Measurements from ENCODE around the gene CDK2.
"Not testable (repeated sequence)": the region's sequence is repeated elsewhere in the genome, so short reads cannot be mapped to it uniquely, and the experiment has no call there.

CDK2 gene

GRCh38 chr12:55972911-55973598 is 6.4 kb downstream of the CDK2 start:
- in situ Hi-C loops (cut with HindIII; ENCODE audit: low pct_unique_long_range_greater_than_20kb, low sequenced_read_pairs): no loop called here
- DNase-seq (ENCODE audit: low read depth in 1 of 2, low spot score in 1 of 2): no peak
- no peak for TF ChIP-seq JUND (IDR thresholded peaks at IDR 0.05; ENCODE audit: low read depth)

- no peak for TF ChIP-seq JUND (IDR thresholded peaks at IDR 0.05; ENCODE audit: low read depth)
- in situ Hi-C loops (cut with HindIII; ENCODE audit: low pct_unique_long_range_greater_than_20kb, low sequenced_read_pairs): no loop called here
- peak; percentile 98 to 100 for DNase-seq (ENCODE audit: low read depth in 1 of 2, low spot score in 1 of 2)
These were observed 7.1 kb downstream of the CDK2 start, which contains the start of gene RAB5B for GRCh38 chr12:55973599-55974307. Gene RAB5B, plus strand, starts transcription at chr12:55974078. Its CDS starts 12,883 bp downstream, at chr12:55986961.

GRCh38 chr12:55974308-55974730 is 7.7 kb downstream of the CDK2 start:
- TF ChIP-seq JUND (IDR thresholded peaks at IDR 0.05; ENCODE audit: low read depth): no peak
- DNase-seq (ENCODE audit: low read depth in 1 of 2, low spot score in 1 of 2): peak; percentile 51 to 67
- in situ Hi-C loops (cut with HindIII; ENCODE audit: low pct_unique_long_range_greater_than_20kb, low sequenced_read_pairs): no loop called here

GRCh38 chr12:55978393-55978792 is 11.8 kb downstream of the CDK2 start:
- in situ Hi-C loops (cut with HindIII; ENCODE audit: low pct_unique_long_range_greater_than_20kb, low sequenced_read_pairs): no loop called here
- DNase-seq (ENCODE audit: low read depth in 1 of 2, low spot score in 1 of 2): no peak
- TF ChIP-seq JUND (IDR thresholded peaks at IDR 0.05; ENCODE audit: low read depth): no peak

- in situ Hi-C loops (cut with HindIII; ENCODE audit: low pct_unique_long_range_greater_than_20kb, low sequenced_read_pairs): no loop called here
- no peak for TF ChIP-seq JUND (IDR thresholded peaks at IDR 0.05; ENCODE audit: low read depth)
- no peak for DNase-seq (ENCODE audit: low read depth in 1 of 2, low spot score in 1 of 2)
These were observed 12.4 kb downstream of the CDK2 start for GRCh38 chr12:55979069-55979468.

- DNase-seq (ENCODE audit: low read depth in 1 of 2, low spot score in 1 of 2); in situ Hi-C loops (cut with HindIII; ENCODE audit: low pct_unique_long_range_greater_than_20kb, low sequenced_read_pairs): not testable (repeated sequence)
These were observed 15.3 kb downstream of the CDK2 start for GRCh38 chr12:55981882-55982281.

GRCh38 chr12:55982319-55982936 is 15.8 kb downstream of the CDK2 start:
- in situ Hi-C loops (cut with HindIII; ENCODE audit: low pct_unique_long_range_greater_than_20kb, low sequenced_read_pairs): no loop called here
- no peak for TF ChIP-seq JUND (IDR thresholded peaks at IDR 0.05; ENCODE audit: low read depth)
- DNase-seq (ENCODE audit: low read depth in 1 of 2, low spot score in 1 of 2): no peak

- TF ChIP-seq JUND (IDR thresholded peaks at IDR 0.05; ENCODE audit: low read depth): no peak
- in situ Hi-C loops (cut with HindIII; ENCODE audit: low pct_unique_long_range_greater_than_20kb, low sequenced_read_pairs): no loop called here
- no peak for DNase-seq (ENCODE audit: low read depth in 1 of 2, low spot score in 1 of 2)
These were observed 16.7 kb downstream of the CDK2 start for GRCh38 chr12:55983232-55983842.

GRCh38 chr12:55984861-55985260 is 18.2 kb downstream of the CDK2 start:
- DNase-seq (ENCODE audit: low read depth in 1 of 2, low spot score in 1 of 2): no peak
- no peak for TF ChIP-seq JUND (IDR thresholded peaks at IDR 0.05; ENCODE audit: low read depth)
- in situ Hi-C loops (cut with HindIII; ENCODE audit: low pct_unique_long_range_greater_than_20kb, low sequenced_read_pairs): no loop called here

GRCh38 chr12:55985341-55985740 is 18.7 kb downstream of the CDK2 start:
- DNase-seq (ENCODE audit: low read depth in 1 of 2, low spot score in 1 of 2): no peak
- no peak for TF ChIP-seq JUND (IDR thresholded peaks at IDR 0.05; ENCODE audit: low read depth)

GRCh38 chr12:55985976-55986375 is 19.3 kb downstream of the CDK2 start:
- in situ Hi-C loops (cut with HindIII; ENCODE audit: low pct_unique_long_range_greater_than_20kb, low sequenced_read_pairs); DNase-seq (ENCODE audit: low read depth in 1 of 2, low spot score in 1 of 2): not testable (repeated sequence)

More at GRCh38 chr12:55985341-55985740, 18.7 kb downstream of the CDK2 start:
- in situ Hi-C loops (cut with HindIII; ENCODE audit: low pct_unique_long_range_greater_than_20kb, low sequenced_read_pairs): no loop called here

GRCh38 chr12:55991110-55991509 is 24.5 kb downstream of the CDK2 start:
- DNase-seq (ENCODE audit: low read depth in 1 of 2, low spot score in 1 of 2): no peak
- in situ Hi-C loops (cut with HindIII; ENCODE audit: low pct_unique_long_range_greater_than_20kb, low sequenced_read_pairs): no loop called here
- TF ChIP-seq JUND (IDR thresholded peaks at IDR 0.05; ENCODE audit: low read depth): no peak
